UCSD-AML1 (cell line): ENCODE results near the gene SLC22A4.

ENCODE experiments used
- DNase-seq: peaks from one replicate; lab custom pipeline; 2025; ENCODE audit not compliant: unreplicated experiment; lab: John Stamatoyannopoulos, UW

The SLC22A4 gene

DNA sequence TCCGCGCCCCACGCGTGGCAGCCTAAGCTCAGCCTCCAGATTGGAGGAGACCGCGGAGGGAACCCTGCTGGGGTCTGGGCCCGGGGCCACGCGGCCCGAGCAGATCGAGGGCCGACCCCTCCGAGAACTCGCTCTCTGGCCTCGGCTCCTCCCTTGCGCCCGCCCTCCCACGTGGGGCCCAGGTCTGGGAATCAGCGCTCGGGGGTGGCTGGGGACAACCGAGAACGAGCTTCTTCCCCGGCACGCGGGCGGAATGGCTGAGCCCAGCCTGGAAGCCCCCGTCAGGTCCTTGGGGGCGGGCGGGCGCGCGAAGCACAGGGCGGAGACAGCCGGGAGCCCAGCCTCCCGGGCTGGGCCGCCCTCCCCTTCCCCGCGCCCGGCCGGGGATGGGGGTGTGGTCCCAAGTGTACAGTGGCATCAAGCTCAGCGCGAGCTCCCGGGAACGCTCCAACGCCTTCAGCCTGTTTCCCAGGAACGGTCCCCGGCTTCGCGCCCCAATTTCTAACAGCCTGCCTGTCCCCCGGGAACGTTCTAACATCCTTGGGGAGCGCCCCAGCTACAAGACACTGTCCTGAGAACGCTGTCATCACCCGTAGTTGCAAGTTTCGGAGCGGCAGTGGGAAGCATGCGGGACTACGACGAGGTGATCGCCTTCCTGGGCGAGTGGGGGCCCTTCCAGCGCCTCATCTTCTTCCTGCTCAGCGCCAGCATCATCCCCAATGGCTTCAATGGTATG lies at the start of gene SLC22A4:
SLC22A4 (plus strand) TSS at position 403 of the 736 bp plus-strand sequence; CDS start at position 626, 223 bp downstream.
- peak; percentile 78 for DNase-seq

DNA sequence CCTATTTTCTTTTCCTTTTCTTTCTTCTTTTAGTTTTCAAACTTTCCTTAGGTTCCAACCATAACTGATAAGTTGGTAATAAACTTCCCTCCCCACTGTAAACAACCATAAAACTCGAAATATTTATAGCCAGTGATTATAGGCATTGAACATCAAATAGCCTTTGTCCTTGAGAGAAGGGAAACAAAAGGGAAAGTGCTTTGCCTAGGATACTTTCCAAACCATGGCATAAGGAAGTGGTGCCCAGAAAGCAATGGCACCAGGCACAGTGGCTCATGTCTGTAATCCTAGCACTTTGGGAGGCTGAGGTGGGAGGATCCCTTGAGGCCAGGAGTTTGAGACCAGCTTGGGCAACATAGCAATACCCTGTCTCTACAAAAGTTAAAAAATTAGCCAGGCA lies 48.6 kb upstream of the SLC22A4 start:
- no peak for DNase-seq

DNA sequence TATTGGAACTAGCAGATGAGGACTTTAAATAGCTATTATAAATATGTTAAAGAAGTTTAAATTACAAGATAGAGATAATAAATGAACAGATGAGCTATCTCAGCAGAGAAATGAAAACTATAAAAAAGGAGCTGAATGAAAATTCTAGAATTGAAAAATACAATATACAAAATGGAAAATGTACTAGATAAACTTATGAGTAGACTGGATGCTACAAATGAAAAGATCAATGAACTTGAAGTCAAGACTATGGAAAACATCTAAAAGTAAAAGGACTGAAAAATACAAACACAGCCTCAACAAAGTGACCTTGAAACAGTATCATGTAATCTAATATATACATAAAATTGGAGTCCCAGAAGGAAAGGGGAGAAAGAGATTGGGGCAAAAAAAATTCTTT lies 47.4 kb upstream of the SLC22A4 start:
- DNase-seq = no peak

DNA sequence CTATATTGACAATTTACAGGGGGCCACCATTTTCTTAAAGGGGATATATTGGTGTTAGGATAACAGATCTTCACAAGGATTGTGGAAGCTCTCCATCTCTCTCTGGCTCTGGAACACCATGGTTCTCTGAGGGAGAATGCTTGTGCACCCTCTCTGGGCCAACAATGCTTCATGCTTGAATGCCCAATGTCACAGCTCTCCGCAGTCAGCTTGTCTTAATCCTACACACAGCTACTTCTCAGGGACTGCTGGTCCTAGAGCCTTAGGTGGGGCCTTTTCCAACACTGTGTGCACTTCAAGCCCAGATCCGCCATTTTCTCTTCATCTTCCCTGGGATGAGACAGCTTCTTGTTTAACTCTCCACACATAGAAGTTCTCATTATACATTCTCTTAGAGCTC lies 43.6 kb upstream of the SLC22A4 start:
- DNase-seq = no peak

DNA sequence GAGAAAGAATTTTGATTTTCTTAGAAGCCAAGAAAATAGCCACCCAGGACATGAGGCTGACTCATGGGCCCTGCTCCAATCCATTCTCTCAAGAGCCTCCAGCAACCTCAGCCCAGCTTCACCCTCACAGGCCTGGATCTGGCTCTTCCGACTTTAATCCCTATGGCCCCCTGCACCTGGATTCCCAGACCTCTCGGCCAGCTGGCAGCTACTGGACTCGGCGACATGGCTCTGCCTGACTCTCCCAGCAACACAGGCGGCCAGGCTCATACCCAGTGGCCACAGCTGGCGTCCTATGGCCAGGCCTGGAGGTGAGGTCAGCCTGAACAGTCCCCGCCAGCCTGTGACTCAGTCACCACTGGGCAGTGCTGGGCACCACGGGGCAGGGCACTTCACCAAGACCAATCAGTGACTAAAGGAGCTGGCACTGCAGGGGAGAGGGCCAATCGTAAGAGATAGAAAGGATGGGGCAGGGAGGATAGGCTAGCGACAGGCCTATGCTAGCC lies 42.9 kb upstream of the SLC22A4 start:
- DNase-seq = no peak

DNA sequence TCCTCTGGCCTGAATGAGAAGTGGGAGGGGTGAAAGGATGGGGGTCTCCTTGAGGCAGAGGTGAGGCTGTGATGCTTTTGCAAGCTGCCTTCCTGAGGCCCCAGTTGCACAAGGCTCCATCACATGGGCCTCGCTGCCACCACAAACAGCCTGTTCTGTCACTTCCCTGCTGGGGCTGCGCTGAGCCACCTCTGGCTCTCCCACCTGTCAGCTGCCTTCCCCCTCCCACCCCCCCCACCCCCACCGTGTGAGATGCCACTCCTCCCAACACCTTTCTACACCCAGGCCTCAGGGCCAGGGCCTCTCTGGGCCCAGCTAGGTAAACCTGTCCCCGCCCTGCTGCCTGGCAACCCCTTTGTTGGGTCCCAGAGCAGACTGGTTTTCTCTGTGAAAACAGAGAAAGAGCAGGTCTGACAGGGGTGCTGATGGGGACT lies 41.2 kb upstream of the SLC22A4 start:
- DNase-seq = no peak

DNA sequence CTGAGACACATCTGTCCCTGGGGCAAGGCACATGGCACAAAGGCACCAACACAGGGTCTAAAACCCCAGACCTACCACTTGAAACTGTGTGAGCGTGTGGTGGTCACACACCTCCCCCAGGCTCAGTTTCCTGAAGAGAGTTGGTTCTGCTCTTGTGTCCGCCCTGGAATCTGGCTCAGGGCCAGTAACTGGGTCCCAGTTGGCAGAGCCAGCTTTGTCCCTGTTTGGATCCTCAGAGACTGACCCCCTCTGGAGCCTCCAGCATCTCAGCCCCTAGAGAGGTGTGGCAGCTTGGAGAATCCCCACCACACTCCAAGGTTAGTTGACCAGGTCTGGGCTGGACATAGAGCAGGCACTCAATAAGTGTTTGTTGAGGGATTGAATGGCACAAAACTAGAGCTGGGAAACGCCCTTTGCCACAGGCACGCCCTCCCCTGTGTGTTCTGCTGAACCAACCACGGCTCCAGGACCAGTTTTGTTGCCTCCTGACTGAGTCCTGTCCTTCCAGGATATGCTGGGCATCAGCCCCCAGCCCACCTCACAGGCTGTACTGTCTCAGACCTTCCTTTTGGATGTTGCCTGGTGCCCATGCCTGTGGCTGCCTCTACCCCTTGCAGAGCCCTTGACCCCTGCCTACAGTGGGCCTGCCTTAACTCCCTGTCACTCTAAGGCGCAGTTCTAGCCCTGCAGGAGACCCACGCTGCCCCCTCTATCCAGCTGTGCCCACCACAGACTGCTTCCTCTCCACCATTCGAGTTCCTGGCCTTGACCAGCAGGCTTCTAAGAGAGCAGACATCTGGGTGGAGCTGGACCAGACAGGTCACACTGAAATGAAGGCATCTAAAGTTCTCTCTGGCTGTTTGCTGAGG lies 40.5 kb upstream of the SLC22A4 start:
- no peak for DNase-seq

DNA sequence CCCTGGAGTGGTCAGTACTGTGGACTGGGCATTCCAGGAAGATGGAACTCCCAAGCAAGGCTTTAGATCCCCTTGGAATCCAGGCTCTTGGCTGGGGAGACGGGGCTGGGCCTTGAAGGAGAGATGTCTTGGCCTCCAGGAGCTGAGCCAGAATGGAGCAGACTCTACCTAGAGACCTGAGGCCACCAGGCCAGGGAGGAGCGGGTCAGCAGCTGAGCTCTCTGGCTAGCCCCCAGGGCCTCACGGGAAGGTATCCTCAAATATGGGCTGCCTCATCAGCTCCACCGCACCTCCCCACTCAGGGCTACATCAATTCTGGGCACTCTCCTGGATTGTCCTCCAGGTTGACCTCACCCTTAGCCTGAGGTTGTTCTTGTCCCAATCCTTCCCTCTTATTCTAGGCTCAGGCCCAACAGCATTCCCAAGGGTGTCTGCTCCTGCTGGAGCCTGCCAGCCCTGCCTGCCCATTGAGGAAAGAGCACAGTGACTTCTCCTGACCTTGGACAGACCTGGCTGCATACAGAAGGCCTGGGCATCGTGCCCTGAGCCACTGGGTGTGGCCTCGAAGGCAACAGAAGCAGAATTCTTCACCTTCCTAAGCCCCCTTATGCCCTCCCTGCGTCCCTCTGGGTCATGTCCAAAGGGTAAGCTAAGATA lies 39.7 kb upstream of the SLC22A4 start:
- no peak for DNase-seq

DNA sequence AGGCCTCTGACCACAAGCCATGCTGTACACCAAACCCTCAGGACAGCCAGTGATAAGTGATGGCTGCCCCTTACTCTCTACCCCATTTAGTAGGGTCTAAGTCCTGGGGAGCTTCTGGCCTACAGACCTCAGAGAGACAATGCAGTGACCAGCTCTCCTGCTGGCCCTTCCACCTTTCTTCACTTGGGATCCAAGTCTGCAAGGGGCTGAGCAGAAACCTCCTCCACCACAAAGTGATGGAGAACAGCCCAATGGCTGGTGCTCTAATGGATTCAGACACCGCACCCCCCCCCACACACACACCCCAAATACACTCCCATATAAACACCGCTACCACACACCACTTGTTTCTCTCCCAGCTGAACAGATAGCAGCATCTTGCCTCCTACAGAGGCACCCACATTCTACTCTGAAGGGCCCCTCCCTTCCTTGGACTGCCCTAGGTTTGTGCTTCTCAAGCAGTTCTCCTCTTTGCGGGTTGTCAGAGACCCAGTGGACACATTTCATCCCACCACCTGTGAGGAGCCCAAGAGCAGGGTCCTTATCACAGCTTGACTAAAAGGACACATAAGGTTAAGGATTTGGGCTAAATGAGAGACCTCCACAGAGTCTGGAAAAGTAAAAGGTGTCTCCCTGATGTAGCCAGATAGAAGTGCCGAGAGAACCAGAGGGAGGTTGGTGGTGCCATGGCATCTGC lies 38.0 kb upstream of the SLC22A4 start:
- DNase-seq = no peak

DNA sequence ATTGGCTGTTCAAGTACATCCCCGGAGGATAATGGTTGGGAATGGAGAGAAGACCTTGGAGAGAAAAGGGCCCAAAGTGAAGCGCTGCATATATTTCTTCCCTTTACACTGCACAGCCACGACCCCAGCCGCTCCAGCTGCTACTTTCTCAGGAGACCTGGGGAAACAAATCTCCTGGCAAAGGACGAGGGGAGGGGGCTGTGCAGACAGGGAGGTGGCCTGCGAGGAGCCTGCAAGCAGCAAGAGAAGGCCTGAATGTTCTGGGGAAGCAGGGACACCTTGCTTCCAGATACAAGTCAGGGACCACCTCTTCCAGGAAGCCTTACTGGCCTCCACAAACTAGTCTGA lies 37.4 kb upstream of the SLC22A4 start:
- DNase-seq = no peak

DNA sequence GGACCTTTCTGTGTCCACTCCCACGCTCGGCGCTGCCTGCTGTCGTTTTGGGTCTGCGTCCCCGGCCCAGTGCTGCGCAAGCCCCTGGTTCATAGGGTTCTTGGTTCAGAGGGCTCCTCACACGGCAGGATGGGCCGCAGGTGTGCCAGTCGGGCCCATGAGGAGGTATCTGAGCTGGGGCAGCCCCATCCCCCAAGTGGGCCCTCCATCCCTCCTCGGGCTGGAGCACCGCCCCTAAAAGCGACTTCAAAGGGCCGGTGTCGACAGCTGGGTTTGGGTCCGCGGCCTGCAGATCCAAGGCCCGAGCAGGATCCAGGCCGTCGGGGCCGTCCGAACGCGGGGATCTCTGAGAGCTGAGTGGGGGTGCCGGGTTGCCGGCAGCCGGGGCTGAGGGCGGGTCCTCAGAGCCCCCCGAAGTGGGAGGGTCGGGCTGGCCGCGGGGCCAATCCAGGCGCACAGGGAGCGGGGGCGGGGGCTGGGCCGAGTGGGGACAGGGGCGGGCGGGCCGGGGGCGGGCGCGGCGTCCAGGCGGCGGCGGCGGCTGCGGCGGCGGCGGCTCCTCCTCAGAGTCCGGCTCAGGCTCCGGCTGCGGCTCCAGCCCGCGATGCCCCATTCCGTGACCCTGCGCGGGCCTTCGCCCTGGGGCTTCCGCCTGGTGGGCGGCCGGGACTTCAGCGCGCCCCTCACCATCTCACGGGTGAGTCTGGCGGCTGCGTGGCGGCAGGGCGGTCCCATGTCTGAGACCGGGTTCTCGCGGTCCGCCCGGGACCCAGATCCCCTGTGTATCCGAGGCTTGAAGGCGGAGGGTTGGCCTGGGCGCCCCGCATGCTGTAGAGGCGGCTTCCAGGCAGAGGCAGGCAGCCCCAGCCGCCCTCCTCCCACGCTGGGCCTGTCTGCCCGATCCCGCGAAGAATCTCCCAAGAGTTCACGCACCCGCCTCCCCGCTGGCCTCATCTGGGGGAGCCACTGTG lies 36.8 kb upstream of the SLC22A4 start, which contains the start of gene PDLIM4:
PDLIM4 (plus strand) TSS at position 566 of the 971 bp plus-strand sequence; CDS start at position 605, 39 bp downstream.
- DNase-seq = no peak

DNA sequence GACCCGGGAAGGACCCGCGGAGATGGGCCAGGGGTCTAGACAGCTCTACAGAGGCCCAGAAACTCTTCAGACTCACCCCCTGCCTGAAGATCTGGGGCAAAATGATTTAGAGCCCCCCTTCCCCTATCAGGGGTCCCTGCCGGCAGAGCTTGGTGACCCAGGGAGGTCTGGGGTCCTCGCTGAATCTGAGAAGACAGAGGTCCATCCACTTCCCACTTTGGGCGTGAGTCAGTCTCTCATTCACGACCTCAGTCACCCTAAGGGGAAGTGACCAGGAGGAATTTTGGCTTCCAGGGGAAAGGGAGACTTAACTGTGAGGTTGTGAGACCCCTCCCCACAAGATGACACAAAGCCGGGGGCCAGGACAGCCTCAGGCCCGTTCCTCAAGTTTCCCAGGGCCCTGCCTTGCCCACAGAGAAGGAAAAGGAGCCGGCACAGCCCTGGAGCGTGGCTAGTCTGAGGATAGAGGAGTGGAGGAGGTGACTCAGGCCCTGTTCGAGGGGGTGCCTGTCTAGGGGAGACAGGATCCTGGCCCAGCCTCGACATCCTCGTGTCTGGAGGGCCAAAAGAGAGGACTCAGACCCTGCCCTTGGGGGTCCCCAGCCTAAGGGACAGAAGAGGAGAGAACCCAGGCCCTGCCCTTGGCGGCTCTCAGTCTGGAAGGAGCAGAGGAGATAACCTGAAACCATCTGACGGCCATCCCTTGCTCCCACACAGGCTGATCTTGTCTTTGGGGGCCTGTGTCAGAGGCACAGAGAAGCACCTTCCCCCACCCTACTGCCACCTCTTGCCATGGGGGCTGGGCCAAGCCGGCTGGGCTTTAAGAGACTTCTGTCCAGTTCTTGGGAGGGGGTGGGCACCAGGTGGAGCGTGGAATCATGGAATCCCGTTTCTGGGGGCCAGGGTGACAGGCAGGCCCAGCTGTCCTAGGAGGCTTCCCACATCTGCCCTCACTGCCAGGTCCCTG lies 35.8 kb upstream of the SLC22A4 start:
- DNase-seq = no peak

DNA sequence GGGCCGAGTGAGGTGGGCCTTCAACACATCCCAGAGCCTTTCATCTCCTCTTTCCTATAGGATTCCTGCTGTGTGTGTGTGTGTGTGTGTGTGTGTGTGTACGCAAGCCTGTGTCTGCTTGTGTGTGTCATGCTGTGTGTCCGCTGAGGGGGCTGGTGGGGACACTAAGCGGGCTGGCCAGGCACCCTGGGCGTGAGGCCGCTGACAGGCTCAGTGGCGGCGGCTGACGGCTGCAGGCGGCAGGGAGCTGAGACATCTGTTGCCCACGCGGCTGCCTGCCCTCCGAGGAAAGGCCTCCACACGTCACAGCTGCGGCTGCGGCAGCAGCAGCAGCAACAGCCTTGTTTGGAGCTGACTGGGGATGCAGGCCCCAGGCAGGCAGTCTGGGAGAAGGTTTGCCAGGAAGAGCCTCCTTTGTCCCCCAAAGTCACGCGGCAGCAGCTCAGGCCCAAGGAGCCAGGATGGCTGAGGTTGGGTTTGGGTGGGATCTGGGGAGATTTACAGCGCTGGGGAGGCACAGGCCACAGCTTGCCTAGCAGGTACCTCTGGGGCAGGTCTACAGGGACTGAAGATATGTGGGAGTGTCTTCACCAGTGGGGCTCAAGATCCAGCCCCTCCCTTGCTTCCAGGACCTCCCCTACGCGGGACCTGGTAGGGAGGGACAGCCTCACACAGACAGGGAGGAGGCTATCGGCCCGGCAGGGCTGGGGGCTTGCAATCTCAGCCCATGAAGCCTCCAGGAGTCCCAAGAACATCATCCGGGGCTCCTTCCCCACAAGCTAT lies 34.9 kb upstream of the SLC22A4 start:
- no peak for DNase-seq

DNA sequence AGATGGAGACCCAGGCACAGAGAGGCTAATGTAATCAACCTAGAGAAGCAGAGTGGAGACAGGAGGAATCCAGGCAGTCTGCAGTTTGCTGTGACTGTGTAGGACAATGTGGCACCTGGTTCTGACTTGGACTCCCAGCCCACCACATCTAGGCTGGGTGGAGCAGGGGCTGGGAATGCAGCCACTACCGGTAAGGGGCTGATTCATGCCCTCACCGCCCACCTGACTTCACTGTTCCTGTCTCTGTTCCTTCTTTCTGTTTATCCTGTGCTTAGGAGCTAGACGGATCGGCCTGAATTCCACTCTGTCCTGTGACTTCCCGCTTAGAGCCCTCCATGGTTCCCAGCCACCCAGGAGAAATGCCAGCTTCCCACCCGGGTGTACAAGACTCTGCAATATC lies 34.1 kb upstream of the SLC22A4 start:
- no peak for DNase-seq

DNA sequence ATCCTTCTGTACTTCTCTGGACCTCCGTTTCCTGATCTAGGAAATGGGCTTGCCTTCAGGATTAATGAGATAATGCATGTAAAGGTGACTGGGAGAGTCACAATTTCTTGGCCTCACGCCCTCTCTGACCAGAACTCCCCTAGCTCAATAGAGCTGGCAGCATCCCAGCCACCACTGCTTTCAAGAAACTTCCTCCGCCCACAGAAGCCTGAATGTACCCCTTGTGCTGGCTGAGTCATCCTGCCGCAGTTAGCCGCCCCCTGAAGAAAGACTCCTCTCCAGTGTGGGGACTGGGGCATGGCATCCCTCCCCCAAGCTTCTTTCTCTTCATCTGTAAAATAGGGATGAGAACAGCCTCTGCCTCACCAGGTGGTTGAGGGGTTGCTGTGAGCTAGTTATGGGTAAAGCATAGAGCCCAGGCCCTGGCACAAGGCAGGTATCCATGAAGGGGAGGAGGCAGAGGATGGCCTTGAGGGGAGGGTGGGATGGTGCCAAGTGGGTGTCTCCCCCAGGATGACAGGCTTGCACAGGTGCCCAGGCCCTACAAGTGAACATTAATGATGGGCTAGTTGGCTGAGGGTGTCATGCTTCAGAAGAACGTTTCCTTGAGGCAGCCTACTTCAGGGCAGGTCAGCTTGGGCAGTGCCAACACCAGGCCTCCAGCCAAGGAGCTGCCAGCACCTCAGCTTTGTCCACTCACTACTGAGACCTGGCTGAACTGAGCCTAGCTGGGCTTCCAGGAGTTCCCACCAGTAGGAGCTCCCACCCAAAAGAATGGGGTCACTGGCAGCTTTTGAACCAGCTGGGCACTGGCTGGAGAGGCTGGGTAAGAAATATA lies 33.3 kb upstream of the SLC22A4 start:
- no peak for DNase-seq

DNA sequence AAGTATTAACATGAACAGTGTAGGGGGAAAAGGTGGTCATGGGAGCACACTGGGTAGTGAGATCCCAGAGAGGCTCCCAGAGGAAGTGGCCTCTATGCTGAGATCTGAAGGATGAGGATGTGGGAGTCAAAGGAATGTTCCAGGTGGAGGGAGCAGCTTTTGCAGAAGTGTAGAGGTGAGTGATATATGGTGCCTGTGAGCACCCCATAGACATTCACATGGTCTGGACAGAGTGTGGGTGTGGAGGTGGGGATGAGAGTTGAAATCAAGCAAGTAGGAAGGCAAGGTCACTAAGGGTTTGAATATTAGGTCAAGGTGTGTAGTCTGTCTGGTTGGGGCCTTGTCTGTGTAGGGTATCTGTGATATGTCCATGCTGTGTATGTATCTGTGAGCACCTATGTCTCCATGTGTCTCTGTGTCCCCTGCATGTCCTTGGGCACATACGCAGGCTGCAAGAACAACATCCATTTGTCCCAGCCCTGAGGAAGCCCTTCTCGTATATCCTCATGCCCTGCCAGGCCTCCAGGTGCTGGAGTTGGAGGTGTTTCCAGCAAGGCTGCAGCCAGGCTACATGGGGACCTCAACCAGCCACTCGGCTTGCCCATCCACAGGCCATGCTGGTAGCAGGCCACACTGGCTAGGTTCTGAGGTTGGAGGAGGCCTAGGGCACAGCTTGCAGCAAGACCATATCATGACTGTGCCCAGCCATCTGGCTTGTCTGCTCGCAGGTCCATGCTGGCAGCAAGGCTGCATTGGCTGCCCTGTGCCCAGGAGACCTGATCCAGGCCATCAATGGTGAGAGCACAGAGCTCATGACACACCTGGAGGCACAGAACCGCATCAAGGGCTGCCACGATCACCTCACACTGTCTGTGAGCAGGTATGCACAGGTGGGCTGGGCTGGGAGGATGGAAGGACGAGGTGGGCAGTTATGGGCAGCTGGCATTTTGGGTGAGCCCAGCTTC lies 32.0 kb upstream of the SLC22A4 start:
- no peak for DNase-seq
